Stromal cell of bone marrow (primary cell): Measurements from ENCODE around the gene PLA2G4C.

Experiments
- DNase-seq: peaks from one replicate; pipeline ENCODE4 v3.0.0-alpha.2; 2012; ENCODE audit warnings: low read depth

PLA2G4C gene

DNA sequence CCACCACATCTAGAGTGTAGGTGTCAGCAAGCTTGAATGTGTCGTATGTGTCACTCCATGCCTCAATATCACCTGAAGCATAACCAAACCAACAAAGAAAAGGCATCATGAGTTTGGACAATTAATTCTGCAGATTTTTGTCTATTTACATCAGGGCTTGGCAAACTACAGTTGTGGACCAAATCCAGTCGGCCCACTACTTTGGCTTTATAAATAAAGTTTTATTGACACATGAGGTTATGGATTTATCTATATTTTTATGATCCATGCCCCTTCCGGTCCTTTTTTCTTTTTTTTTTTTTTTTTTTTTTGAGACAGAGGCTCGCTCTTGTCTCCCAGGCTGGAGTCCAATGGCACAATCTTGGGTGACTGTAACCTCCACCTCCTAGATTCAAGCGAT, 57.5 kb downstream of the PLA2G4C start:
- DNase-seq: no peak

DNA sequence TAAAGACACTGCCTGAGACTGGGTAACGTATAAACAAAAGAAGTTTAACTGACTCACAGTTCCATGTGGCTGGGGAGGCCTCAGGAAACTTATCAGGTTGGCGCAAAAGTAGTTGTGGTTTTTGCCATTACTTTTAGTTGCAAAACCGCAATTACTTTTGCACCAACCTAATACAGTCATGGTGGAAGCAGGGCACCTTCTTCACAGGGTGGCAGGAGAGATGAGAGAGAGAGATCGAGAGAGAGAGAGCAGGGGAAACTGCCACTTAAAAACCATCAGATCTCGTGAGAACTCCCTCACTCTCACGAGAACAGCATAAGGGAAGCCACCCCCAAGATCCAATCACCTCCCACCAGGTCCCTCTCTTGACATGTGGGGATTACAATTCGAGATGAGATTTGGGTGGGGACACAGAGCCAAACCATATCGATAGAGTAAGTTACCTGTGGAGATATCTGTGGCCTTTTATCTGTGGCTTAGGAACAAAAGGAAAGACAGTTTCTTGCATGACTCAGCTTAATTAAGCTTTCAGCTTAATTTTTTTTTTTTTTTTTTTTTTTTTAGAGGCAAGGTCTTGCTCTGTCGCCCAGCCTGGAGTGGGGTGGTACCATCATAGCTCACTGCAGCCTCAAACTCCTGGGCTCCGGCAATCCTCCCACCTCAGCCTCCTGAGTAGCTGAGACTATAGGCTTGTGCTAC, 59.1 kb downstream of the PLA2G4C start:
- DNase-seq: no peak

- DNase-seq: no peak
Observed at GRCh38 chr19:48044561-48044960, 66.1 kb downstream of the PLA2G4C start.

DNA sequence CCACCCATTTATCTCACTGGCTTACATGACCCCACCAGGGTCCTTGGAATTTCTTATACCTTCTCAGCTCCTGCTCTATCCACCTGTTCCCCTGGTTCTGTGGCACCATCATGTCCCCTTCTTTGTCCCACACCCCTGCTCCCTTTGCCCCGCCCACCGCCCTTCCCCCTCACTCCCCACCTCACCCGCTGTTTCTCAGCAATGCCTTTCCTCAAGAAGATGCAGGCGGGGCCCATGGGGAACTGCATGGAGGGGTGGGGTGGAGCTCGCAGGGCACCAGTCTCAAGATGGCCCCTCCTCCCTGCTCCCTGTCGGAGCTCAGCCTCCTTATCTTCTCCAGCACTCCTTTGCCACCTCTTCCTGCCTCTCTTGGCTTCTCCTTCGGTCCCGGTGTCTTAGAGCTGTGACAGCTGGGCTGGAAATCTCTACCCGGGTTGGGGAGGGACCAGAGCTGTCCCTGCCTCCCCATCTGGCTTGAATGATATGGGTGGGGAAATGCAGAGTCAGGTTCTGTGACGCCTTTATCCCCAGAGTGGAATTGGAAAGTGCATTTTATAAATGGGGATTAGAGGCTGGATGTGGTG, 66.8 kb downstream of the PLA2G4C start, which contains the start of gene CABP5:
CABP5 (minus strand) TSS at position 405 of the 584 bp plus-strand sequence; CDS start at position 248, 157 bp downstream.
- no peak for DNase-seq

GRCh38 chr19:48041877-48042580, 68.6 kb downstream of the PLA2G4C start:
- DNase-seq: no peak

GRCh38 chr19:48036765-48037164, 73.9 kb downstream of the PLA2G4C start:
- no peak for DNase-seq

DNA sequence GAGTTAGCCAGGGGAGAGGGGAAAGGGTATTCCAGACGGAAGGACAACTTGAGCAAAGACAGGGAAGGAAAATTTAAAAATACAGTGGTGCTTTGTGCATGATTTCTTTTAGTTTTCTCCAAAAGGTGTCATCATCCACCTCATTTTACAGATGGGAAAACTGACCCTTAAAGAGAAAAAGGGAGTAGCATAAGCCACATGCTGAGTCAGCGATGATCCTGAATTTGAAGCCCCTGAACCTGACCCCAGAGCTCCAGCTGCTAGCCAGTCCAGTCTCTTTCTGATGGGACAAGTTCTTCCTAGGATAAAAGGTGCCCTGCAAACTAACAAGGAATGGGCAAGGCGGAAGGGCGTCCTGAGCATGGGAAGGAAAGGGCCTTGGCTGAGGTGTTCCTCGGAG, 77.0 kb downstream of the PLA2G4C start:
- DNase-seq: no peak

- no peak for DNase-seq
Observed at GRCh38 chr19:48030073-48030472, 80.5 kb downstream of the PLA2G4C start.

GRCh38 chr19:48029431-48029830, 81.2 kb downstream of the PLA2G4C start:
- DNase-seq: no peak

GRCh38 chr19:48025480-48025879, 85.1 kb downstream of the PLA2G4C start:
- no peak for DNase-seq

GRCh38 chr19:48023518-48023917, 87.1 kb downstream of the PLA2G4C start:
- no peak for DNase-seq

GRCh38 chr19:48023011-48023410, 87.6 kb downstream of the PLA2G4C start:
- no peak for DNase-seq

GRCh38 chr19:48020686-48021085, 89.9 kb downstream of the PLA2G4C start:
- no peak for DNase-seq

DNA sequence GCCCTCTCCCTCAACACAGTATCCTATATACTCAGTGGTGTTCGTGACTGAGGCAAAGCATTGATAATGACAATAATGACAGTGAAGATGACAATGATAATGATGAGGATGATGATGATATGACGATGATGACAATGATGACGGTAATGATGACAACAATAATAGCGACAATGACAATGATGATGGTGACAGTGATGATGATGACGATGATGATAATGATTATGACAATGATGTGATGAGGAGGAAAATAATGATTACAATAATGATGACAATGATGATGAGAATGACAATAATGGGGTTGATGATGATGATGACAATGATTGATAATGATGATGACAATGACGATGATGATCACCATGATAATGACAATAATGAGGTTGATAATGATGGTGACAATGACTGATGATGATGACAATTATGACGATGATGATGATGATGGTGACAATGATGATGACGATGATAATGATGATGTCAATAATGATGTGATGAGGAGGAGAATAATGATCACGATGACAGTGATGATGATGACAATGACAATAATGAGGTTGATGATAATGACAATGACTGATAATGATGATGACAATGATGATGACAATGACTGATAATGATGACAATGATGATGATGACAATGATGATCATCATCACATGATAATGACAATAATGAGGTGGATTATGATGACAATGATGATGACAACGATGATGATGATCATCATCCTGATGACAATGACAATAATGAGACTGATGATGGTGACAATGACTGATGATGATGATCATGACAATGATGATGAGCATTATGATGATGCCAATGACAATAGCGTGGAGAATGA, 99.5 kb downstream of the PLA2G4C start:
- DNase-seq: no peak

- DNase-seq: no peak
Observed at GRCh38 chr19:48006762-48007161, 103.9 kb downstream of the PLA2G4C start.

GRCh38 chr19:48004236-48004635, 106.4 kb downstream of the PLA2G4C start:
- DNase-seq: no peak

- no peak for DNase-seq
Observed at GRCh38 chr19:48000846-48001245, 109.8 kb downstream of the PLA2G4C start.

- DNase-seq: no peak
Observed at GRCh38 chr19:47998800-47999199, 111.8 kb downstream of the PLA2G4C start.
